ENCODE data around the gene IL1A.

Gene IL1A

GRCh38 chr2:112757265-112757664 lies 27.0 kb downstream of the IL1A start:
- no peak for DNase-seq

GRCh38 chr2:112756207-112756606 lies 28.1 kb downstream of the IL1A start:
- DNase-seq = no peak

- no peak for DNase-seq
These were observed 28.8 kb downstream of the IL1A start for GRCh38 chr2:112755444-112755843.

- DNase-seq = no peak
These were observed 29.7 kb downstream of the IL1A start for GRCh38 chr2:112754564-112754963.

GRCh38 chr2:112752667-112753066 lies 31.6 kb downstream of the IL1A start:
- no peak for DNase-seq

- DNase-seq = no peak
These were observed 32.7 kb downstream of the IL1A start for GRCh38 chr2:112751451-112752197.

- DNase-seq = no peak
These were observed 33.8 kb downstream of the IL1A start for GRCh38 chr2:112750560-112750843.

- peak; percentile 57 for DNase-seq
These were observed 34.3 kb downstream of the IL1A start for GRCh38 chr2:112749755-112750559.

GRCh38 chr2:112740527-112740926 lies 43.8 kb downstream of the IL1A start:
- DNase-seq = peak; percentile 6

GRCh38 chr2:112737542-112738232 lies 46.6 kb downstream of the IL1A start:
- no peak for DNase-seq

GRCh38 chr2:112733871-112734270 lies 50.4 kb downstream of the IL1A start:
- DNase-seq = no peak

- no peak for DNase-seq
These were observed 50.8 kb downstream of the IL1A start for GRCh38 chr2:112733456-112733855.

- DNase-seq = no peak
These were observed 52.8 kb downstream of the IL1A start for GRCh38 chr2:112731479-112731878.

- no peak for DNase-seq
These were observed 53.5 kb downstream of the IL1A start for GRCh38 chr2:112730791-112731190.

- no peak for DNase-seq
These were observed 54.1 kb downstream of the IL1A start for GRCh38 chr2:112730216-112730615.

- peak; percentile 8 for DNase-seq
These were observed 55.7 kb downstream of the IL1A start for GRCh38 chr2:112728378-112729175.

GRCh38 chr2:112728029-112728362 lies 56.3 kb downstream of the IL1A start:
- peak; percentile 8 for DNase-seq

- no peak for DNase-seq
These were observed 56.8 kb downstream of the IL1A start for GRCh38 chr2:112727276-112728028.

GRCh38 chr2:112726487-112727190 lies 57.7 kb downstream of the IL1A start:
- peak; percentile 79 for DNase-seq

GRCh38 chr2:112725545-112726457 lies 58.5 kb downstream of the IL1A start:
- DNase-seq = no peak
